Brain microvascular endothelial cell (primary cell): ENCODE results near the gene PDSS2.

Experiments used
- DNase-seq: peaks from one replicate; pipeline ENCODE4 v3.0.0-alpha.2; 2020
- H3K27ac ChIP-seq: fragments of 250-450 bp; sonication (Bioruptor Pico); 2 replicates; pipeline ENCODE4 v1.5.1; 2020; ENCODE audit warnings: mild to moderate bottlenecking, moderate library complexity
- H3K27me3 ChIP-seq: fragments of 250-450 bp; sonication (Bioruptor Pico); replicated peaks from 2 replicates; pipeline ENCODE4 v1.5.1; 2020; ENCODE audit warnings: mild to moderate bottlenecking
- H3K36me3 ChIP-seq: fragments of 250-450 bp; sonication (Bioruptor Pico); replicated peaks from 2 replicates; pipeline ENCODE4 v1.5.1; 2020; ENCODE audit warnings: mild to moderate bottlenecking
- H3K4me3 ChIP-seq: 2 replicates; pipeline ENCODE4 v1.5.1; 2011; ENCODE audit warnings: low read depth, mild to moderate bottlenecking, control low read depth, low read length, moderate library complexity
- CTCF ChIP-seq: IDR thresholded peaks from 2 replicates; pipeline ENCODE4 v1.5.1; 2011; ENCODE audit warnings: low read depth, mild to moderate bottlenecking, moderate library complexity, low read length, control low read depth, inconsistent platforms; ENCODE audit errors: missing control alignments
- in situ Hi-C: cut with HindIII; loops from 2 replicates; pipeline ENCODE4 v1.10.0; 2017; ENCODE audit warnings: low sequenced_read_pairs, low pct_ligation_motif_present

Gene PDSS2

DNA sequence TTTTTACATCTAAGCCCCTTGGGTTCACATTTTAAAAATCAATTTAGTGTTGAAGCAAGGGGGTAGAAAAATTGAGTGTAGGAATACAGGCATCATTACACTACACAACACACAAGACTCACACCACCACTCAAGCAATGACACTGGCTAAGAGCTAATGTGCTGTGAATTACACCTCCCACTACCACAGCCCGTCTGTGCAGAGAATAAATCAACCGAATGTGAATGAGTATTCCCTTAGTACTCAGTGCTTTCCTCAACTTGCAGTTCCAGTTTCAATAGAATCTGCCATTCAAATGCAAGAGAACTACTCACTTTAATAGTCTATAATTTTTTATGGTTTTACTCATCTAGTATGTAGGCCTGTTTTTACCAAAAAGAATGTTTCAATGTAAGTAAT lies 114.4 kb downstream of the PDSS2 start:
- DNase-seq, result no peak
- TF ChIP-seq CTCF, result no peak
- Histone ChIP-seq H3K27ac (no peak overlapping the region), H3K4me3 (no peak overlapping the region), H3K27me3 (no peaks in the 10 kb centered on the region), H3K36me3 (no peaks in the 10 kb centered on the region)
- in situ Hi-C loops, result no loop called here

DNA sequence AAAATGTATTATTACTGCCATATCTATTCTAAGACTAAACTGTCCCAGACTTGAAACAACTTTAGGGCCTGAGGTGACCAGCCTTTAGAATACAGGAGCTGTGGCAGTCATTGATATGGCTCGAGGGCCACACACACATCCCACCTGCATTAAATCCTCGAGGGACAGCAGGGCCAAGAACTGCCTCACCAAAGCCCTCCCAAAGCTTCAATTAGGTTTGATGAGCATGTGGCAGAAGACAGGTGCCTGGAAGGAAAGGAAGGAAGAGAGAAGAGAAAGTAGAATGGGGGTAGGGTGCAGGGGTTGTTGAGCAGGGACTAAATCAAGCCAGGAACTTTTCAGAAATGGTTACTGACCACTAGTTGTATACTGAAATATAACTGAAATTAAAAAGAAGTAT lies 115.0 kb downstream of the PDSS2 start:
- Histone ChIP-seq H3K27ac (no peak overlapping the region), H3K27me3 (no peaks in the 10 kb centered on the region), H3K36me3 (no peaks in the 10 kb centered on the region), H3K4me3 (no peak overlapping the region)
- no peak for DNase-seq
- in situ Hi-C loops, result no loop called here
- TF ChIP-seq CTCF, result no peak

DNA sequence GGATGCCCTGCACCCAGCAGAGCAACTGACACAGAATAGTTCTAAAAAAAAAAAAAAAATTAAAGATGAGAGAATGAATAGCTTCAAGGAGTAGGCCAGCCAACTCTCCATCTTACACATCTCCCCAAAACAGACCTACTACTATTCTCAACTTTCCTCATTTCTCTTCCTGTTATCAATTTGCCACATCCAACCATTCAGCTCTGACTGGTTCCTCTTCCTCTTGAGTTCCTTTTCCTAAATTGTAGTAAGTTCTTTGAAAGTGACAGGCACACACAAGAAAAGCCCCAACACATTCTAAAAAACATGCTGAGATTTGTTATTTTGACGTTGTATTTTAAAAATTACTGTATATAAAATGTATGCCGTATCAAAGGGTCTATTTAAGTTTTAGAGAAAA lies 117.2 kb downstream of the PDSS2 start:
- TF ChIP-seq CTCF, result no peak
- in situ Hi-C loops, result no loop called here
- no peak for DNase-seq
- no peaks in the 10 kb centered on the region for H3K27me3 ChIP-seq
- no peak overlapping the region for H3K27ac ChIP-seq
- no peak overlapping the region for H3K4me3 ChIP-seq
- no peaks in the 10 kb centered on the region for H3K36me3 ChIP-seq

DNA sequence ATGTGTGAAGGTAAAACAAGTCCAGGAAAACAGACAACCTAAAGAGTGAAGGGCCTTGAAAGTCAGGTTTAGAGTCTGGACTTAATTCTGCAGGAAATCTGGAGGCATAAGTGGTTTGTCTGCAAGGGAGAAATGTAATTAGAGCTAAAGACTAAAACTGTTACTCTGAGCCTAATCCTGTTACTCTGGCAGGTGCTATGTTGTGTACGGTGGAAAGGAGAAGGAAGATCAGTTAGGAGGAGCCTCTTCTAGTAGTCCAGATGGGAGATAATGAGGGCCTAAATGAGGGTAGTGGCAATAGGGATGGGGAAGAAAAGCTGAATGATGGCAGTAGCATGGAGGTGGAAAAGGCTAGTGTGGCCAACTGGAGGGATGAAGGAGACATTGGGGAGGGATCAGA lies 118.5 kb downstream of the PDSS2 start:
- no peak for TF ChIP-seq CTCF
- no peak for DNase-seq
- in situ Hi-C loops, result no loop called here
- Histone ChIP-seq H3K27me3 (no peaks in the 10 kb centered on the region), H3K4me3 (no peak overlapping the region), H3K27ac (no peak overlapping the region), H3K36me3 (no peaks in the 10 kb centered on the region)

DNA sequence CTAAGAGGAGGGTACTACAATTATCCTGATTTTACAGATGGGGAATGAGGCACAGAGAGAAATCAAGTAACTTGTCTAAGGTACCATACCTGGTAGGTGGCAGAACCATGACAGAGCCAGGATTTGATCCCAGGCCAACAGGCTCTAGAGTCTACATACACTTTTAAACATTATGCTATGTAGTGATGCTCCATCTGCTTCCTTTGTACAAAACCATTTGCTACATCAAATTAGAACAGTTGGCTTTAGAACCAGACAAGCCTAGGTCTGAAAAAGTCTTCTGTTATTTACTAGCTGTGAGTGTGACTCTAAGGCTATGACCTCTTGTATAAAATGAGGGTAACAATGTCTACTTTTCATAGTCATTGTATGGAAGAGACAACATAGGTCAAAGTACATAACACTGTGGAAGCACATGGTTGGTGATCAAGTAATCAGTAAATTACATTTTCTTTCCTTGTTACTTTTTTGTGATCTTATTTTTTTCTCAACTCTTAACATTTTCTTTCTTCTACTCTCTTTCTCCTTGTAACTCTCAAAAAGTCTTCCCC lies 122.1 kb downstream of the PDSS2 start:
- Histone ChIP-seq H3K27me3 (no peaks in the 10 kb centered on the region), H3K4me3 (no peak overlapping the region), H3K36me3 (no peaks in the 10 kb centered on the region), H3K27ac (no peak overlapping the region)
- TF ChIP-seq CTCF, result no peak
- DNase-seq, result no peak
- in situ Hi-C loops, result no loop called here

GRCh38 chr6:107334026-107334425 lies 125.3 kb downstream of the PDSS2 start:
- in situ Hi-C loops, result no loop called here
- Histone ChIP-seq H3K27ac (no peak overlapping the region), H3K4me3 (no peak overlapping the region), H3K36me3 (no peaks in the 10 kb centered on the region), H3K27me3 (no peaks in the 10 kb centered on the region)
- TF ChIP-seq CTCF, result no peak
- DNase-seq, result no peak
